IPS-NIHi11 (cell line): ENCODE measurements around the gene ALOXE3.
"Not testable (repeated sequence)": the region's sequence is repeated elsewhere in the genome, so short reads cannot be mapped to it uniquely, and the experiment has no call there.

ENCODE experiments used
- DNase-seq: peaks from one replicate; pipeline ENCODE4 v3.0.0; 2012; ENCODE audit warnings: mixed read lengths, low spot score

Gene ALOXE3

DNA sequence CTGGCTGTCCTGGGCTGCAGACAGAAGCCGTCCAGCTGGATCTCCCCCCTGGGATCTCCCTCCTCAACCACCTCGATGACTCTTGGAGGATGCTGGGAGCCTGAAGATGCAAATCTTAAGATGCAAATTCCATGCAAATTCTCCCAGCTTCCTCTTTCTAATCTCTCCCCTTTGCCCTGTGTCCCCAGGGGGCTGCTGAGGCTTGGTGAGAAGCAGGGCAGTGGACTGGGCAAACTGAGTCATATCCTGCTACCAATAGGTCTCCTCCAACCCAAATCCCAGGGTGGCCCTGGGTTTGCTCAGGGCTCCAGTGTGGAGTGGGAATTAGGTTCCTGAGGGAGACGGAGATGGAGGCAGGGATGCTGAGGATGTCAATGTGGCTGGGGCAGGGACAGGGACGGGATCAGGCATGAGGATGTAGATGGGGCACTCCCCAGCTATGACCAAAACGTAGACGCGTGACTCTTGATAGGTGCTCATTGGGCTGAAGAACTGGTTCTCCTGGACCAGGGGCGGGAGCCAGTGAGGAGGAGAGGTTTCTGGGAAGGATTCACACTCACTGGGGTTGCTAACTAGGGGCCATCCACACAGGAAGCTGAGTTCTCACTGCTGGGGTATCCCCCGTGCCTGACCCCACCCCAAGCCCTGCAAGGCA lies 27.2 kb downstream of the ALOXE3 start:
- DNase-seq = no peak

DNA sequence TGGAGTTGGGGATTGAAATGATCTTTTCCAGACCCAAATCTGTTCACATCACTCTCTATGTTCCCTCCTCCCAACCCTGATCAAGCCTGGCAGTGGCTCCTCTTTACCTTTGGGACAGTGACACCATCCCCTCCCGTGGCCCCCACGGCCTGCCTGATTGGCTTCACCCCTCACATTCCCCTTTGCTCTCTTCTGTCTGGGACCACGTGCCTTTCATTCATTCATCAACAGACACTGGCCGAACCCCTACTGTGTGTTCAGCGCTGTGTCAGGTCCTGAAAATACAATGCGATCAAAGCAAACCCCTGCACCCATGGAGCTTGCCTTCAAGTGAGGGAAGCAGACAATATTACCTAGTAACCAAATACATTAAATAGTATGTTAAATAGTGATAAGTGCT lies 28.6 kb downstream of the ALOXE3 start:
- no peak for DNase-seq

DNA sequence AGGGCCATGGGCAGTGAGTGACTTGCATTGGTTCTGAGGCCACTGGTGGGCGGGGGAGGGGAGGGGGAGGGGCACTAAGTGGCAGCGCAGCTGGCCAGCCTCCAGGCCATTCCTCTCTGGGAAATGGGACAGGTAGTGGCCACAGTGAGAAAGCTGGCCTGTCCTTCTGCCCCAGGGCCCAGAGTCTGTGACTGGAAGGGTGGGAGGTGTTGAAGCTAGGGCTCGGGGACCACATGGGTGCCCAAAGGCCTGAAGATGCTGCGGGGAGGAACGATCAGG lies 30.4 kb downstream of the ALOXE3 start:
- peak; percentile 47 for DNase-seq

DNA sequence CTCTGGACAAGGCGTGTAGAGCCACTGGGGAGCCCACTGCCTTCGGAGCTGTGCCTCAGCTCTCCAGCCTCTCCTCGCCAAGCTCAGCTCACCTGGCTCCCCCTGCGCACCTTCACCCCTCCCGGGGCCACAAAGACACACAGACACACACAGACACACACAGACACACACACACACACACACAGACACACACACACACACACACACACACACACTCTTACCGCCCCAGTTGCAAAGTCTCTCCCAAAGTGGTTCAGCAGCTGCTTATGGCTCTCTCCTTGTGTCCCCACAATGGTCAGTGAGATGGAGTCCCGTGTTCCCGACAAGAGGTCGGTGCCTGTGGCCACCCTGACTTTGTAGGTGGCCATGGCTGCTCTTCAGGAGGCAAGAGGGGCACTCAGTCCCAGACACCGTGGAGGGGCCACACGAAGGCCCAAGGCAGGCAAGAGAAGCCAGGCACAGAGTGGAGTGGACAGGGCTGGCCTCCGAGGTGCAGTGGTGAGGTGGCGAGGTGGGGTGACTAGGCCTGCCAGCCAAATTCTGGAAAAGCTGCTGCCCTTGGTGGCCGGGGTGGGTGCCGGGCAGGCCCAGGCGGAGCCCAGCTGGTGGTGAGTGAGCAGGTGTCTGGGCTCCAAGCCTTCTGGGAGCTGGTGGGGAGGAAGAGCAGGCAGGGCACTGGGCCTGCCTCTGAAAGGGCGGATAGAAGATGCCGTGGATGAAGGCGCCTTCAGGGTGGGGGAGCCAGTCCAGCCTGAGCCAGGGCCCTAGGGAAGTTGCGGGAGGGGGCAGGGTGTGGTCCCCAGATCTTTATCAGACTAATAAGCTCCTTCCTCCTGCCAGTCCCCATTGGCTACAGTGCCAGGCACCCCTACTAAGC lies 31.0 kb downstream of the ALOXE3 start, which contains the start of gene ALOX12B:
Gene ALOX12B, minus strand, starts transcription at position 642 of the 877 bp plus-strand sequence. Its CDS starts 274 bp downstream, at position 368.
- DNase-seq = no peak

DNA sequence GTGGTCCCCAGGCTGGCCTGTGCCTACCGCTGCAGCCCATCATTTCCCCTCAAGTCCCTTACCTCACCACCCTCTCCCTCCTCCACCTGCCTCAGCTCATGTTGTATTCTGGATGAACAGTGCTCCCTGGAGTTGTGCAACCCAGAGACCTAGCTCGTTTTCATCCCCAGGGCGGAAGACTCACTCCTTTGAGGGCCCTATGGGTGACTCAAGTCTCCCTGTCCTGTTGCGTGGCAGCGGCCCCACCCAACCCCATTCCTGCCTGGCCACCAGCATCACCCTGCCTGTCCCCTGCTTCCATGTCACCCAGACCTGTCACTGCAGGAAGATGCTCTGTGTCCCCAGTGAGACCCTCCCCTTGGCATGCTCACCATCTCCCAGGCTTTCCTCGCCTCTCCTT lies 34.1 kb downstream of the ALOXE3 start:
- no peak for DNase-seq

DNA sequence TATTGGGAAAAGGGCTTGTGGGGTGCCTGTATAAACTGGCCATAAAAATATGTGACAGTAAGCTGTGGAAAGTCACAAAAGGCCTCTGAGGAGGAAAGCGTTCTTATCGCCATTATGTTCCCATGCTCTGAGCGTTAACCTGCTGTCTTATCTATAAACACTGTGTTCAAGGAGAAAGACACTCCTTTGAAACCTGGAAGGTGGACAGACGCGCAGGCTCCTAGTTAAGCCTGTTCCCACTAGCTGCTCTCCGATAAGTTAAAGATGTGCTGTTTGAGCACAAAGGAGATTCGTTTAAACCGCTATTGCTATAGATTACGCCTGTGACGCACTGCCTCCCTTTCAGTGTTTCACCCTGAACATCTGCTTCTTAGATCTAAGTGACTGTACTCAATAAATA lies 36.0 kb downstream of the ALOXE3 start:
- DNase-seq = no peak

DNA sequence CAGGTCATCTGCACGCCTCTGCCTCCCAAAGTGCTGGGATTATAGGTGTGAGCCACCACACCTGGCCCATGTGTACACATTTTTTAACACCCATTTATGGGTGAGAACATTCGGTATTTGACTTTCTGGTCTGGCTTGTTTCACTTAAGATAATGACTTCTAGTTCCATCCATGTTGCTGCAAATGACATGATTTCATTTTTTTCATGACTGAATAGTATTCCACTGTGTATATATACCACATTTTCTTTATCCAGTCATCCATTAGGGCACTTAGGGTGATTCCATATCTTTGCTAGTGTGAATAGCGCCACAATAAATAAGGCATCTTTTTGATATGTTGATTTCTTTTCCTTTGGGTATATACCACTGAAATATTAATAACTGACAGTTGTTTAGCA lies 36.4 kb downstream of the ALOXE3 start:
- no peak for DNase-seq

DNA sequence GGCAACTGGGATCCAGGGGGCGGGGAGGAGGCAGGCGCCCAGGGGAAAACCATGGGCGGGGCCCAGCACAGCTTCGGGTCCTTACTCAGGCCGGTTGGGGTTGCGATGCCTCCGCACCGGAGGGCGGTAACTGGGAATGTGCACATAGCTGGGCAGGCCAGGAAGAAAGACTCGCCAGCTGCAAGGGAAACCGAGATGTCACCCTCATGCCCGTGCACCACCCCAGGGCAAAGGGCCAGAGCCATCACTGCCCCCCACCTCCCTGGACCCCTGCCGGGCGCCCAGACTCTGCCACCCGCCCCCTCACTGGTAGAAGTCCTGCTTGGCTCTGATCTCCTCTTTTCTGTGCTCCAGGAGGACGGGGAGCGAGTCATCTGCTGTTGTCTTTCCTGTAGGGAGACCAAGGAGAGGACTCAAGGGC lies 37.5 kb downstream of the ALOXE3 start:
- no peak for DNase-seq

DNA sequence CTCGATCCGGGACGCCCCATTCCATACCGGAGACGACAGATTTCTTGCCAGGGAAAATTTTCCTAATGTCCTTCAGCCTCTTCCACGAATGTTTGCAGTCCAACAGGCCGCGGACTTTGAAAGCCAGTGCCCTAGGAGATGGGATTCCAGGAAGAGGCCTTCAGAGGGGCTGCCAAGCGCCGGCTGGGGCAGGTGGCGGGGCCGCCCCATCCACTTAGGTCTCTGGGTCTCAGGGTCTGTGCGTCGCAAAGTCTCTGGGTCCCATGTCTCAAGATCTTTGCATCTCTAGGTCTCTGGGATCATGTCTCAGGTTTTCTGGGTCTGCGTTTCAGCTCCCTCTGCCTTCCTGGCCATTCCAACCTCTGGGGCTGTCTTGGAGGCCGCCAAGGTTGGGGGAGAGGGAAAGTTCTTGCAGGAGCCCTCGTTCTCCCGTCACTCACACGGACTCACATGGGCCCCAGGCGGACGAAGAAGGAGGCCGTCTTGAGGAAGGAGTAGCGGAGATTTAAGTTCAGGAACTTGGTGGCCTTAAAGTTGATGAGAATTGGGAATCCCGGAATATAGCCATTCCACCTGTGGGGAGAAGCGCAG lies 38.0 kb downstream of the ALOXE3 start:
- DNase-seq = no peak

DNA sequence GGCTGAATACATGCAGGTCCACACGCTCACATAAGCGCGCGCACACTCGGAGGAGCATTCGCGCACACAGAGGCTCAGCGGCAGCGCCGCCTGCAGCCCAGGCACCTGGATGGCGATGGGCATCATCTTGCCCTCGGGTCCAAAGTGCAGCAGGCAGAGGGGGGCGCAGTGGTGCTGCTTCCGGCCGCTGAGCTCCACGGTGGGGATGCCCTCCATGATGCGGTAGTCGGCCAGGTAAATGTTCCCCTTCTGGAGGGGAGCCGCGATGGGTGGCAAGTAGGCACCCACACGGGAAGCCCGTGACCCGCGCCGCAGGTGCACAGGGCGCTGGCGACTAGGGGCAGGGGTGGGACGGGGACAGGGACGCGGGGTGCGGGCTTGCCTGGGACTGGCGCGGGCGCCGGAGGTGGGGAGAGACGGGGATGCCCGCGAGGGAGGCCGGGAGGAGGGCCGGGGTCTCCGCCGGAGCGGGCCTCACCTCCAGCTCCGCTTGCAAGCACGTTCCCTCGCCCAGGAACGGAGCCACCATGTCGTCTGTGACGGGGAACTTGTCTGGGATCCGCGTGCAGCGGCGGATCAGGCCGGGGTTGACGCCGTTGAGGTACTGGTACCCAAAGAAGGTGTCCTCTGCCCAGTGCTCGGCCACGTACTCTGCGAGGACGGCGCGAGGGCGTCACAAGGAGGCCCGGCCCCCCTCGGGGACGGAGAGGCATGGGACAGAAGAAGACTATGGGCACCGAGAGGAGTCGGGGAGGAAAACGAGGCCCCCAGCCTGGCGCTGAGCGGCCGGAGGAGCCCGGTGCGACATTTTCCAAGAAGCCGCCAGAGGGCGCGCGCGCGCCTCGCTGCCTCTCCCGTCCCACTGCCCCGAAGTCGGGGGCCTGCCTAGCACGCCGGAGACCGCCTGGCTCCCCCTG lies 38.8 kb downstream of the ALOXE3 start:
- peak; percentile 96 for DNase-seq

DNA sequence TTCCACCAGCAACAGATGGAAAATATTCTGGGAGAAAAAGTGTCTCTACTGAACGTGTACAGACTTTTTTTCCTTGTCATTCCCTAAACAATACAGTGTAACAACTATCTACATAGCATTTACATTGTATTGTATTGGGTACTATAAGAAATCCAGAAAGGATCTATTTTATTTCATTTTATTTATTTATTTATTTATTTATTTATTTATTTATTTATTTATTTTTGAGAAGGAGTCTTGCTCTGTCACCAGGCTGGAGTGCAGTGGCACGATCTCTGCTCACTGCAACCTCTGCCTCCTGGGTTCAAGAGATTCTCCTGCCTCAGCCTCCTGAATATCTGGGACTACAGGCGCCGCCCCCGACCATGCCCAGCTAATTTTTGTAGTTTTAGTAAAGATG lies 40.4 kb downstream of the ALOXE3 start:
- not testable (repeated sequence) for DNase-seq

DNA sequence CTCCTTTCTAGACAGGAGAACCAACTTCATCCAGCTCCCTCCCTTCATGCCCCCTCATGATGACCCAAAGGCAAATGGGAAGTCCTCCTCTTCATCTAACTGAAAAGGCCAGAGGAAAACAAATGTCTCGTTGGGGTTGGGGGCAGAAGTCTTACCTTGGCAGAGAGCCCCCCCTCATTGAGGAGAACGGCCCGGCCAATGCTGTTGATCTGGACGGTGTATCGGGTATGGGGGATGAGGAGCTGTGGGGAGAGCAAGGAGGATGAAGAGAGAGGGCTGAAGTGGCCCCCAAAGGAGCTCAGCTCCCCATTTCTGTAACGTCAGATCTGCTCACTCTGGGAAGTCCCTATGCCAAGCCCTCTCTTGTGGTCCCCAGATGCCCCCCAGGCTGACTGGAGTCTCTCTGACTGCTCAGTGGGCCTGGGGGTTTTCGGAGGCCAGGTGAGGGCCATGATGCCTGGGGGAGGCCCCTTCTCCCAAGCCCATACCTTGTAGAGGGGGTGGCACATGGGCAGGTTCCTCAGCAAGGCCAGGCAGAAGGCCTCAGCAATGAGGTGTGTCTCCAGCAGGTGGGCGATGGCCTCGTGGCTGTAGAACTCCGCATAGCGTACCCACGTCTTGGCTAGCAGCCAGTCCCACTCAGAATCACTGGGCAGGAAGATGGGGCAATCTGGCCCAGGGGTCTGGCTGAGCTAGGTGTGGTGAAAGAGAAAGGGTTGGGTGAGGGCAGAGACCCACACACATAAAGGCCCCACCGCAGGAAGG lies 41.6 kb downstream of the ALOXE3 start:
- no peak for DNase-seq

DNA sequence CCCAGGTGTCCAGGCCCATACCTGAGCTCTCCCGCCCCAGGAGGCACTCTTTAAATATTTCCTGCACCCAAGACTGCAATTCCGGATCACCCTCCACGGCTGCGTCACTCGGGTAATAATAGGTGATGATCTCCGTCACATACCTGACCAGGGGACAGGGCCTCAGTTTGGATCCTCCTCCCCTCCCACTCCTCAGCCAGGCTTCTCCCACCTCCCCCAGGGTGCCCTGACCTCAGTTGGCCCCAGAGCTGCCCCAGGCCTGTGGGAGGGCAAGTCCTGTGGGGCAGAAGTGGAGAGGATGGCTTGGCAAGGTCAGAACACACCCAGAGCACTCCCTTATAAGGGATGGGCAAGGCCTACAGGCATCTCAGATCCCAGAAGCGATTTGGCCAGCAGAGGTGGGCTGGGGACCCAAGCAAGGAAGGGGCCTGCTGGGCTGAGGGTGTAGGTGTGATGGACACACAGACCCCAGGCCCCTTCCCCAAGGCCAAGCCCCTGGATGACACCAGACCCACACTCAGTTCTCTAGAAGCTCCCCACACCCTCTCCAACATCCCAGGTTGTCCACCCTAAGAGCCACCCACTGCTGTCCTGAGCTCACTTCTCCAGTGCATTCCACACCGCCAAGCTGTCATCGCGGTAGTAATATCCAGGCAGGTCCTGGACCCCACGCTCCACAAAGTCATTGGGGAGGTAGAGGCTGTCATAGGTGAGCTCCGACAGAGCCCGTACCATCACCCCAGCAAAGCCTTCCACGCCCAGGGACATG lies 42.6 kb downstream of the ALOXE3 start:
- no peak for DNase-seq

DNA sequence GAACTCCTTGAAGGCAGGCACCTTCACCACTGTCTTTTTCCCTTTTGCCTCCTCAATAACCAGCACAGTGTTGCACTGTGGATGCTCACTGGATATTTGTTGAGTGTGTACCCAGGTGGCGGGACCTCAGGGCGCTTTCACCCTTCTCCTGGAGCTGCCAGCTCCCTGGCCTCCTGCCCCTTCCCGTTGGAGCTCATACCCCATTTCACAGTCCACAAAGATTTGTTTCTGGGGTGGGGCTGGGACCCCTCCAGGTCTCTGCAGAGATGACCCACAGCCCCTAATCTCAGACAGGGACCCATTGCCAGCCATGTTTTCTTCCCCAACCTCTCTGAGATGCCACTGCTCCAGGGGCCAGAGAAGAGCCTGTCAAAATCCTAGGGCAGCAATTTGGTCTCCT lies 43.2 kb downstream of the ALOXE3 start:
- DNase-seq = no peak

DNA sequence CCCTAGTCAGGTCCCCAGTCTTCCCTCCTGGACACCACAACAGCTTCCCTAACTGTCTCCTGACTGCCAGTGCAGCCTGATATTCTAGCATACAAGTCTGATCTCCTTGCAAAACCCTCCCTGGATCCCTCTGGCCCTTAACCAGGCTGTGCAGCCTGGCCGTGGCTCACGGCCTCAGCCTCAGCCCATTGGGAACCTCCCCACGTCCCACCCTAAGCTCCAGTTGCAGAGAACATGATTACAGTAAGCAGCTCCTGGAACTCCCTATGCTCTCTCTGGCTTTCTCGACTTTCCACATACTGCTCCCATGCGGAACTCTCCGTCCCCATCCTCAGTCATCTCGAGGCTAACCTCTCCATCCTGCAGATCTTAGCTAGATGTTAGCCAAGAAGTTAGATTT lies 43.8 kb downstream of the ALOXE3 start:
- DNase-seq = no peak

DNA sequence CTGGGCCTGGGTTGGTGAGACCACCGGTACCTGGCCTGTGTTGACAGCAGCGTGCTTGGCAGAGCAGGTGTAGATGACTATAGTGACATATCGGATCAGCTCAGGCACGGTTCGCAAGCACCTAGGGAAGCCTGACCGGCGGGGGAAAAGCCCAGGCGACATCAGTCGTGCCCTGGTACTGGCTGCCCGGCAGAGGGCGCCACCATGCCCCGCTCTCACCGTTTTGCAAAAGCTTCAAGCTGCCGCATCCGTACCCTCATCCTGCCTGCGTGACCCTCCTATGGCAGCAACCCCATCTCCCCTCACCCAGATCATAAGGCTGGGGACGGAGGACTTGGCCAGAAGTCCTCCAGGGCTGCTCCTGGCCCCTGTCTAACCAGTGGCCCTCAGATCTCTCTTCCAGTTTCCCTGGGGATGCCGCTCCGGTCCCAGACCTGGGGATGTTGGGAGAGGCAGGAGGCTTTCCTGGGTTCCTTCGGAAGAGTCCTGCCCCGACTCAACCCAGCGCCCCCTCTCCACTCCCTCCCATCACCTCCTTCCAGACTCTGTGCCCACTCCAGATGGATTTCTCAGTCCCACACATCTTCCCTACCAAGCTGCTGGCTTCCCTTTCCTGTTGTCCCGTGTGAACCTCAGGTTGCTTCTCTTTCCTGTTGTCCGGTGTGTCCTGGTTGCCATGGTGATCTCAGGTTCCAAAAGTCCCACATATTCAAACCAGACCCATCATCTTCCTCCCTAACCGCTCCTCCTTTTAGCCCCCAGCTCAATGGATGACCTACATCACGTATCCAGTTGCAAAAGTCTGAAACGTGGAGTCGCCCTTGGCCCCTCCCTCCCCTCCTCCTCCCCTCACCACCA lies 44.5 kb downstream of the ALOXE3 start:
- DNase-seq = peak; percentile 90

DNA sequence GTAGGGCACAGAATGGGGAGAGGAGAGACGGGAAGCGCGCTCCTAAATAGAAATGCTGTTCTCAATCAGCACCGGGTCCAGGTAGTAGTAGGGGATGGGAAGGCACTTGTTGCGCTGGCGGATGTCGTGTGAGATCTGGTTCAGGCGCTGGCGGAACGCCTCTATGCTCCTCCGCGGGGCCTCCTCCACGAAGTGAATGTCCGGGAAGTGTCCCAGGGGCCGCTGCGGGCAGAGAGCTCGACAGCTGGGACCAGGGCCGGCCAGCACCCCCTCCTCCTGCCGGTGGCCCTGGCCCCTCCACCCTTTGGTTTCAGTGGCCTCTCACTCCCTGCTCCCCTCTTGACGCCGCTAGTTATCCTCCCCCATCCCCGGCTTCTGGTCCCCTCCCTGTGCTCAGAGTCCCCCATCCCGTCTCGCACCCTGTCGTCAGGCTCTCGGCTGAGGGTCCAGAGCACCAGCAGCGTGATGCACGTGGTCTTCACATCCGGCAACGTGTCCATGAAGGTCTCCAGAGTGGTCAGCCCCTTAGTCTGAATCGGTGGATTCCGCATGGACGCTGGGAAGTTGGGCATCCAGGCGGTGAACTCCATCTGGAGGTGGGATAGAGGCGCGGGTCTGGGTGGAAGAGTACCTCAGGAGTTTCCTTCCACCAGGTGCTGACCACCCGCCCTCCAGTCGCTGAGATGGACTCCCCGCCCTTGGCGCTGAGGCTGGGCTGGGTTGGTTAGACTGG lies 45.4 kb downstream of the ALOXE3 start:
- no peak for DNase-seq

DNA sequence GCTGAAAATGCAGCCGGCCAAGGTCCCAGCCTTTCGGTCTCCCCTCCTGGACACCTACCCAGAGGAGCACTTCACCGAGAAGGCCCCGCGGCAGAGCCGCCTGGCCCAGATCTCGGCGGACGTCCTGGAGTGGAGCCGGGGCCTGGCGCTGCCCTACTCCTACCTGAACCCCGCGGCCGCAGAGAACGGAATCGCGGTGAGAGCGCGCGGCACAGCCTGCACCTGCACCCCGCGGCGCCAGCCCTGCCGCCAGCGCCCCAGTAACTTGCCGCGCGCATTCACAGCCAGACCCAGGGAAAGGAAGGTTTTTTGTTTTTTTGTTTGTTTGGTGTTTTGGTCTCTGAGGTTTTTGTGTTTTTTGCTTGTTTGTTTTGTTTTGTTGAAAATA lies 46.0 kb downstream of the ALOXE3 start:
- peak; percentile 70 for DNase-seq

DNA sequence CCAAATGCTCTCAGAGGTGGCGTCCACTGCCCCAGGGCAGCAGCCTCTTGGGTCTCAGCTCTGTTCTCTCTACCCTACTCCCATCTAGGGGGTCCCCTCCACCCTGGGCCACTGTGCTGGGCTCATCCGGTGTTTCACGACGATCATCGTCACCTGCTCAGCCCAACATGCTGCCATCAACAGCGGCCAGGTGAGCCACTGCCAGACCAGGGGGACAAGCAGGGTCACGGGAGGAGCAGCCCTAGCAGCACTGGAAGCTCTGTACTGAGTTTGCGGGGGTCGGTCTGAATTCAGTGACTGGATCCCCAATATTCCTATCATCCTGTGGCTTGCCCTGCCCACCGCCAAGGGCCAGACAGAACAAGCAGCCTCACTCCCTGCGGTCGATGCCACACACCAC lies 46.8 kb downstream of the ALOXE3 start:
- DNase-seq = no peak
